ENCODE data around the gene SFXN3. TPM values are rescaled to one million over a fixed set of nuclear protein-coding genes. Genes with fewer than 3 reads are reported as not detected.

Gene SFXN3
- total RNA-seq, 1 donor from 2014 or later, result 0.09 TPM

DNA sequence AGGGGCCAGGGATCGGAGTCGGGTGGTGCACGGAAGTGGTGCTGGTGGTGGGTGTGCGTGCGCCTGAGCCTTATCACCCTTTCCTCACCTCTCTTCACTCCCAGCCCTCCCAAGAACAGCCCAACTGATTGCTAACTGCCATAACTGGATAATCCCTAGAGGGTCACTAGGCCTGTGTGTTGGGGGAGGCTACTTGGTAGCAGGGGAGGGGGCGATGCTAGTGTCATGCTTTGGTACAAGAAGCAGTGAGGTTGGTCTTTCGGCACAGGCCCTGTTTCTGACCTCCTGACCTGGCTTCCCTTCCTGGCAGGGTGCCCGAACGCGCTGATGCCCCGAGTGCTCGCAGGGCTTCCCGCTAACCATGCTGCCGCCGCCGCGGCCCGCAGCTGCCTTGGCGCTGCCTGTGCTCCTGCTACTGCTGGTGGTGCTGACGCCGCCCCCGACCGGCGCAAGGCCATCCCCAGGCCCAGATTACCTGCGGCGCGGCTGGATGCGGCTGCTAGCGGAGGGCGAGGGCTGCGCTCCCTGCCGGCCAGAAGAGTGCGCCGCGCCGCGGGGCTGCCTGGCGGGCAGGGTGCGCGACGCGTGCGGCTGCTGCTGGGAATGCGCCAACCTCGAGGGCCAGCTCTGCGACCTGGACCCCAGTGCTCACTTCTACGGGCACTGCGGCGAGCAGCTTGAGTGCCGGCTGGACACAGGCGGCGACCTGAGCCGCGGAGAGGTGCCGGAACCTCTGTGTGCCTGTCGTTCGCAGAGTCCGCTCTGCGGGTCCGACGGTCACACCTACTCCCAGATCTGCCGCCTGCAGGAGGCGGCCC, 31.4 kb downstream of the SFXN3 start:
- Mint-ChIP-seq H3K4me1 (peaks cover 56% of the 10 kb centered on the region), H3K9me3 (no peaks in the 10 kb centered on the region), H3K4me3 (peak overlapping the region; percentile 96), H3K27ac (peak overlapping the region; percentile 87), H3K36me3 (no peaks in the 10 kb centered on the region), H3K27me3 (ENCODE audit: insufficient read depth, low read depth) (peaks cover 36% of the 10 kb centered on the region)
- H3F3A ChIP-seq (ENCODE audit: low read depth), result peaks cover 36% of the 10 kb centered on the region
- H3K9ac ChIP-seq, result no peak overlapping the region
- H3K36me3 ChIP-seq, result no peaks in the 10 kb centered on the region
- TF ChIP-seq EZH2 (IDR thresholded peaks at IDR 0.05), result no peak
- peak; percentile 67 for TF ChIP-seq EZH2phosphoT487 (IDR thresholded peaks at IDR 0.05)
- TF ChIP-seq, protein P1, sequence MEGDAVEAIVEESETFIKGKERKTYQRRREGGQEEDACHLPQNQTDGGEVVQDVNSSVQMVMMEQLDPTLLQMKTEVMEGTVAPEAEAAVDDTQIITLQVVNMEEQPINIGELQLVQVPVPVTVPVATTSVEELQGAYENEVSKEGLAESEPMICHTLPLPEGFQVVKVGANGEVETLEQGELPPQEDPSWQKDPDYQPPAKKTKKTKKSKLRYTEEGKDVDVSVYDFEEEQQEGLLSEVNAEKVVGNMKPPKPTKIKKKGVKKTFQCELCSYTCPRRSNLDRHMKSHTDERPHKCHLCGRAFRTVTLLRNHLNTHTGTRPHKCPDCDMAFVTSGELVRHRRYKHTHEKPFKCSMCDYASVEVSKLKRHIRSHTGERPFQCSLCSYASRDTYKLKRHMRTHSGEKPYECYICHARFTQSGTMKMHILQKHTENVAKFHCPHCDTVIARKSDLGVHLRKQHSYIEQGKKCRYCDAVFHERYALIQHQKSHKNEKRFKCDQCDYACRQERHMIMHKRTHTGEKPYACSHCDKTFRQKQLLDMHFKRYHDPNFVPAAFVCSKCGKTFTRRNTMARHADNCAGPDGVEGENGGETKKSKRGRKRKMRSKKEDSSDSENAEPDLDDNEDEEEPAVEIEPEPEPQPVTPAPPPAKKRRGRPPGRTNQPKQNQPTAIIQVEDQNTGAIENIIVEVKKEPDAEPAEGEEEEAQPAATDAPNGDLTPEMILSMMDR (IDR thresholded peaks at IDR 0.05), result peak; percentile 66
- no peaks in the 10 kb centered on the region for H3K9me3 ChIP-seq (ENCODE audit: low read depth)
- peaks cover 58% of the 10 kb centered on the region for H4K20me1 ChIP-seq (ENCODE audit: low read depth)
- H3K27ac ChIP-seq, result no peak overlapping the region
- H3K4me1 ChIP-seq, result peaks cover 38% of the 10 kb centered on the region
- H2AFZ ChIP-seq (replicated peaks), result peak overlapping the region; percentile 52
- DNase-seq (ENCODE audit: low spot score), result peak; percentile 90
- H3K4me2 ChIP-seq, result peak overlapping the region; percentile 88
- H3K79me2 ChIP-seq (ENCODE audit: low read depth), result peaks cover 23% of the 10 kb centered on the region
- peak overlapping the region; percentile 85 for H3K4me3 ChIP-seq
- peaks cover 64% of the 10 kb centered on the region for H3K27me3 ChIP-seq

DNA sequence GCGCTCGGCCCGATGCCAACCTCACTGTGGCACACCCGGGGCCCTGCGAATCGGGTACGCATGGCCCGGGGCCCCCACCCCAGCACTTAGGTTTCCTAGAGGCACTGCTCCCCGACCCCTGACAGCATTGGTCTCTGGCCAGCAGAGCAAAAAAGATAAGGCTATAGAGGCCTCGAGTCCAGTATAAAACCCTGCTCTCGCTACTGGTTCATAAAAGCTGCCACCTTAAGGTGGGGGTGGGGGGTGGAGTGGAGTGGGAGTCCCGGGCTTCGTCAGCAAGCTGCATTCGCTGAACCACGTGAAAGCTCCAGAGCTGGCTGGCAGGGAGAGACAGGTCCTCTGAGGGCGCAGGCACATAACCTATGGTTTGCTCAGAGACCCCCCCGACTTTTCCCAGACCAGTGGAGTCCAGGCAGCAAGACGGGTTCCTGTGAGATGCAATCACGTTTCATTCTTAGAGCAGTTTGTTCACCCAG, 32.1 kb downstream of the SFXN3 start:
- H3K27ac Mint-ChIP-seq, result no peak overlapping the region
- peaks cover 39% of the 10 kb centered on the region for H3K27me3 Mint-ChIP-seq (ENCODE audit: insufficient read depth, low read depth)
- peaks cover 58% of the 10 kb centered on the region for H3K4me1 Mint-ChIP-seq
- peaks cover 59% of the 10 kb centered on the region for H4K20me1 ChIP-seq (ENCODE audit: low read depth)
- H3F3A ChIP-seq (ENCODE audit: low read depth), result peaks cover 36% of the 10 kb centered on the region
- peaks cover 18% of the 10 kb centered on the region for H3K79me2 ChIP-seq (ENCODE audit: low read depth)
- no peaks in the 10 kb centered on the region for H3K9me3 Mint-ChIP-seq
- H3K9me3 ChIP-seq (ENCODE audit: low read depth), result no peaks in the 10 kb centered on the region
- no peaks in the 10 kb centered on the region for H3K36me3 Mint-ChIP-seq
- DNase-seq (ENCODE audit: low spot score), result no peak
- H3K4me3 Mint-ChIP-seq, result peak overlapping the region; percentile 82
- H3K9ac ChIP-seq, result no peak overlapping the region
- peak overlapping the region; percentile 88 for H3K4me2 ChIP-seq
- H2AFZ ChIP-seq (replicated peaks), result no peak overlapping the region
- peaks cover 71% of the 10 kb centered on the region for H3K27me3 ChIP-seq
- H3K27ac ChIP-seq, result no peak overlapping the region
- peaks cover 39% of the 10 kb centered on the region for H3K4me1 ChIP-seq
- H3K4me3 ChIP-seq, result peak overlapping the region; percentile 85
- TF ChIP-seq EZH2phosphoT487 (IDR thresholded peaks at IDR 0.05) (peak; percentile 70), EZH2 (IDR thresholded peaks at IDR 0.05) (peak; percentile 84)
- TF ChIP-seq, protein P1 (IDR thresholded peaks at IDR 0.05), result no peak
- no peaks in the 10 kb centered on the region for H3K36me3 ChIP-seq

DNA sequence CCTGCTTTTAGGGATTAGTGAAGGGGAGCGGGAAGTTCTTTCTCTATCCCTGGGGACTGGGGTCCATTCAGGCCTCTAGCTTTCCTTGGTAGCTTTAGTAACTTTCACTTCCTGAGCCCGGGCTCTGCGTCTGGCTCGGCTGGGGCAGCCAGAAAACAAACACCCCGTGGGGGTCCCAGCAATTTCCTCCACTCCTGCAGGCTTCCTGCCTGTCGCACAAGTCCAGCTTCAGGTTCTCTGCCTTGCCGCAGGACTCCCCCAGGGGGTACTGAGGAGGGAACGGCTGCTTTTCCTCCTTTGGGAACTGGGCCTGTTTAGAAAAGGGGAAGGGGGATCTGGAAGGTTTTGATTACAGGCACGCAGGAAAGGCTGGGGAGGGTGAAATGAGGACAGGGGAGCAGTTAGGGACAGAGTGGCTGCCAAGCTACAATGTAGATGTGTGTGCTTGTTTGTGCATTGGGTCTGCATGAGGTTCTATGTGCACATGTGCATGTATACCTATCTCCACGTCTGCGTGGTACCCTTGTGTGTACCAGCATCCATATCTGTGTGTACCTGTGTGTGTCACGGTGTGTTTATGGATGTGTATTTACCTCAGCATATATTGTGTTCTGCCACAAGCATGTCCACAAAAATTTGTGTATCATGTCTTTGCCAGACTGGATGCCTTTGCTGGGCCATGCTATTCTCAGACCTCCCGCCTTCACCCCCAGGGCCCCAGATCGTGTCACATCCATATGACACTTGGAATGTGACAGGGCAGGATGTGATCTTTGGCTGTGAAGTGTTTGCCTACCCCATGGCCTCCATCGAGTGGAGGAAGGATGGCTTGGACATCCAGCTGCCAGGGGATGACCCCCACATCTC, 32.7 kb downstream of the SFXN3 start:
- no peaks in the 10 kb centered on the region for H3K9me3 ChIP-seq (ENCODE audit: low read depth)
- H3K27me3 Mint-ChIP-seq (ENCODE audit: insufficient read depth, low read depth), result peaks cover 38% of the 10 kb centered on the region
- peak overlapping the region; percentile 82 for H3K4me3 Mint-ChIP-seq
- peaks cover 11% of the 10 kb centered on the region for H3K79me2 ChIP-seq (ENCODE audit: low read depth)
- H3K9me3 Mint-ChIP-seq, result no peaks in the 10 kb centered on the region
- H3K9ac ChIP-seq, result no peak overlapping the region
- peaks cover 39% of the 10 kb centered on the region for H3K4me1 ChIP-seq
- H4K20me1 ChIP-seq (ENCODE audit: low read depth), result peaks cover 53% of the 10 kb centered on the region
- H3K4me3 ChIP-seq, result peak overlapping the region; percentile 85
- H3K36me3 Mint-ChIP-seq, result no peaks in the 10 kb centered on the region
- DNase-seq (ENCODE audit: low spot score), result peak; percentile 48
- no peak overlapping the region for H2AFZ ChIP-seq (replicated peaks)
- peaks cover 55% of the 10 kb centered on the region for H3K4me1 Mint-ChIP-seq
- TF ChIP-seq EZH2 (IDR thresholded peaks at IDR 0.05) (no peak), EZH2phosphoT487 (IDR thresholded peaks at IDR 0.05) (no peak)
- TF ChIP-seq, protein P1 (IDR thresholded peaks at IDR 0.05), result no peak
- peak overlapping the region; percentile 88 for H3K4me2 ChIP-seq
- H3K27me3 ChIP-seq, result peaks cover 75% of the 10 kb centered on the region
- no peak overlapping the region for H3K27ac Mint-ChIP-seq
- no peaks in the 10 kb centered on the region for H3K36me3 ChIP-seq
- H3K27ac ChIP-seq, result no peak overlapping the region
- H3F3A ChIP-seq (ENCODE audit: low read depth), result peaks cover 36% of the 10 kb centered on the region
